H1 (cell line): ENCODE results near the gene ATP7B. TPM values are rescaled to one million over a fixed set of nuclear protein-coding genes. Genes with fewer than 3 reads are reported as not detected.

Experiments
- CTCF ChIA-PET: fragments of 300-600 bp; sonication (Branson Sonifier 250); formaldehyde crosslinking; loops from one replicate; lab custom pipeline; 2021; ENCODE audit not compliant: partially characterized antibody; lab: Charles Lee
- POLR2A ChIA-PET: fragments of 300-600 bp; sonication (Branson Sonifier 250); formaldehyde crosslinking; loops from one replicate; lab custom pipeline; 2021; ENCODE audit warnings: inconsistent platforms; ENCODE audit not compliant: partially characterized antibody; lab: Charles Lee
- DNase-seq, 2 experiments: peaks; one replicate each; pipeline versions ENCODE4 v3.0.0 to v3.0.0-alpha.2; 2010 to 2022; ENCODE audit warnings: low spot score in 2 of 2, low read depth in 1 of 2, mixed read lengths in 1 of 2
- FAIRE-seq: peaks from 2 replicates; lab custom pipeline; 2011; peaks lifted over from hg19 to GRCh38; lab: Jason Lieb, UNC
- H2AFZ ChIP-seq: 2 replicates; pipeline ENCODE4 v1.8.1; 2012; ENCODE audit warnings: low read length, inconsistent platforms
- H2AK5ac ChIP-seq: 2 replicates; pipeline ENCODE4 v1.6.1; 2013; ENCODE audit warnings: low read depth, low read length
- H2BK120ac ChIP-seq: replicated peaks from 2 replicates; pipeline ENCODE3; 2013; ENCODE audit warnings: low read depth, low read length, inconsistent platforms
- H2BK12ac ChIP-seq: 2 replicates; pipeline ENCODE4 v1.6.1; 2013; ENCODE audit warnings: low read depth, low read length
- H2BK15ac ChIP-seq: 2 replicates; pipeline ENCODE4 v1.6.1; 2013; ENCODE audit warnings: low read length
- H2BK20ac ChIP-seq: 2 replicates; pipeline ENCODE4 v1.6.1; 2013; ENCODE audit warnings: low read length
- H2BK5ac ChIP-seq: 2 replicates; pipeline ENCODE4 v1.6.1; 2013; ENCODE audit warnings: low read depth, low read length
- H3K14ac ChIP-seq: 2 replicates; pipeline ENCODE4 v1.6.1; 2013; ENCODE audit warnings: inconsistent platforms; ENCODE audit not compliant: insufficient read length
- H3K18ac ChIP-seq: 2 replicates; pipeline ENCODE4 v1.6.1; 2013; ENCODE audit warnings: low read length; ENCODE audit errors: extremely low read depth
- H3K23ac ChIP-seq: 2 replicates; pipeline ENCODE4 v1.6.1; 2013; ENCODE audit warnings: inconsistent platforms; ENCODE audit not compliant: insufficient read length
- H3K23me2 ChIP-seq: 2 replicates; pipeline ENCODE4 v1.6.1; 2013; ENCODE audit warnings: low read depth, low read length
- H3K27ac ChIP-seq: 2 replicates; pipeline ENCODE4 v1.6.1; 2011; ENCODE audit warnings: low read depth, low read length, inconsistent platforms
- H3K27me3 ChIP-seq, 4 experiments: replicated peaks in 1 of 4; 1 replicate in 1 of 4; 2 replicates in 3 of 4; pipeline versions ENCODE4 v1.6.1 to v1.8.1; 2011 to 2013; ENCODE audit warnings: low read length in 3 of 4, mild to moderate bottlenecking in 3 of 4, inconsistent platforms in 2 of 4, mixed read lengths in 2 of 4, moderate library complexity in 1 of 4; ENCODE audit not compliant: control insufficient read depth in 3 of 4, insufficient read depth in 3 of 4; ENCODE audit errors: extremely low read depth in 1 of 4
- H3K36me3 ChIP-seq, 4 experiments: 2 replicates each; pipeline versions ENCODE4 v1.6.1 to v1.8.1; 2011 to 2013; ENCODE audit warnings: mild to moderate bottlenecking in 4 of 4, low read length in 3 of 4, moderate library complexity in 2 of 4, control low read depth in 1 of 4, inconsistent platforms in 1 of 4; ENCODE audit not compliant: insufficient read depth in 4 of 4, control insufficient read depth in 2 of 4
- H3K4ac ChIP-seq: replicated peaks from 2 replicates; pipeline ENCODE3; 2013; ENCODE audit warnings: low read length, low read depth, mixed read lengths, inconsistent platforms; ENCODE audit not compliant: insufficient read length
- H3K4me1 ChIP-seq, 4 experiments: replicated peaks in 1 of 4; 1 replicate in 1 of 4; 2 replicates in 3 of 4; pipeline versions ENCODE4 v1.6.1 to v1.8.1; 2011 to 2013; ENCODE audit warnings: low read length in 3 of 4, inconsistent platforms in 2 of 4, mixed read lengths in 1 of 4; ENCODE audit not compliant: insufficient read depth in 4 of 4, control insufficient read depth in 3 of 4
- H3K4me2 ChIP-seq, 2 experiments: 2 replicates each; pipeline versions ENCODE4 v1.6.1 to v1.8.1; 2011 to 2013; ENCODE audit warnings: low read depth in 2 of 2, low read length in 2 of 2, control low read depth in 1 of 2, inconsistent platforms in 1 of 2, mild to moderate bottlenecking in 1 of 2; ENCODE audit not compliant: insufficient read depth in 1 of 2
- H3K4me3 ChIP-seq, 4 experiments: fragments of 200-600, 300-600 bp in 1 of 4; sonication (generic), shearing (Covaris generic), sonication (Bioruptor Twin) in 1 of 4; 2 replicates each; pipeline versions ENCODE4 v1.5.1 to v1.8.1; 2011 to 2016; ENCODE audit warnings: low read length in 4 of 4, low read depth in 3 of 4, control low read depth in 2 of 4, inconsistent platforms in 2 of 4, mild to moderate bottlenecking in 2 of 4, mixed read lengths in 1 of 4, moderate library complexity in 1 of 4; ENCODE audit not compliant: insufficient read depth in 2 of 4; ENCODE audit errors: extremely low read depth in 1 of 4
- H3K56ac ChIP-seq: replicated peaks from 2 replicates; pipeline ENCODE3; 2013; ENCODE audit warnings: low read depth, mild to moderate bottlenecking, mixed read lengths, low read length, inconsistent platforms; ENCODE audit not compliant: insufficient read length
- H3K79me1 ChIP-seq: 2 replicates; pipeline ENCODE4 v1.6.1; 2013; ENCODE audit warnings: low read depth, low read length, control low read depth
- H3K79me2 ChIP-seq, 2 experiments: 2 replicates each; pipeline versions ENCODE4 v1.6.1 to v1.8.1; 2012 to 2013; ENCODE audit warnings: low read length in 2 of 2, mild to moderate bottlenecking in 2 of 2, inconsistent platforms in 1 of 2; ENCODE audit not compliant: insufficient read depth in 2 of 2, control insufficient read depth in 1 of 2
- H3K9ac ChIP-seq, 4 experiments: replicated peaks in 1 of 4; 1 replicate in 1 of 4; 2 replicates in 3 of 4; pipeline versions ENCODE4 v1.6.1 to v1.8.1; 2011 to 2013; ENCODE audit warnings: low read depth in 3 of 4, low read length in 3 of 4, control low read depth in 2 of 4, mild to moderate bottlenecking in 2 of 4, moderate library complexity in 2 of 4, inconsistent platforms in 1 of 4; ENCODE audit errors: extremely low read depth in 1 of 4
- H3K9me3 ChIP-seq, 2 experiments: 2 replicates each; pipeline versions ENCODE4 v1.6.1 to v1.8.1; 2012 to 2013; ENCODE audit warnings: mild to moderate bottlenecking in 2 of 2, moderate library complexity in 2 of 2, control low read depth in 1 of 2, inconsistent platforms in 1 of 2, low read depth in 1 of 2, low read length in 1 of 2, mixed read lengths in 1 of 2; ENCODE audit not compliant: insufficient read depth in 2 of 2
- H4K20me1 ChIP-seq, 2 experiments: replicated peaks in 1 of 2; 2 replicates each; pipeline versions ENCODE3 to v1.8.1; 2011 to 2013; ENCODE audit warnings: inconsistent platforms in 2 of 2, low read length in 2 of 2, mild to moderate bottlenecking in 1 of 2; ENCODE audit not compliant: insufficient read depth in 2 of 2, control insufficient read depth in 1 of 2
- H4K5ac ChIP-seq: 2 replicates; pipeline ENCODE4 v1.6.1; 2013; ENCODE audit warnings: low read length, low read depth, mixed read lengths, inconsistent platforms; ENCODE audit not compliant: insufficient read length
- H4K8ac ChIP-seq: 2 replicates; pipeline ENCODE4 v1.8.0; 2013; ENCODE audit warnings: mild to moderate bottlenecking, moderate library complexity, low read length, inconsistent platforms; ENCODE audit not compliant: insufficient read depth; ENCODE audit errors: extremely low read depth
- H4K91ac ChIP-seq: replicated peaks from 2 replicates; pipeline ENCODE3; 2013; ENCODE audit warnings: low read length, mixed read lengths, inconsistent platforms; ENCODE audit not compliant: insufficient read length
- CHD2 ChIP-seq: IDR thresholded peaks from 2 replicates; pipeline ENCODE4 v1.6.1; 2012; ENCODE audit warnings: low read length, improper control_type of control experiment
- CTBP2 ChIP-seq: IDR thresholded peaks from 2 replicates; pipeline ENCODE4 v1.7.0; 2011; ENCODE audit warnings: borderline replicate concordance, mild to moderate bottlenecking, moderate library complexity, mixed read lengths, low read length; ENCODE audit not compliant: insufficient read depth, insufficient read length
- GABPA ChIP-seq: IDR thresholded peaks from 2 replicates; pipeline ENCODE4 v1.6.1; 2011; ENCODE audit warnings: mild to moderate bottlenecking, low read length, moderate library complexity, borderline replicate concordance; ENCODE audit not compliant: insufficient read depth
- HDAC6 ChIP-seq: IDR thresholded peaks from one replicate; pipeline ENCODE4 v1.7.1; 2012; ENCODE audit warnings: low read depth, mild to moderate bottlenecking, inconsistent platforms, low read length, moderate library complexity
- NANOG ChIP-seq: IDR thresholded peaks from 2 replicates; pipeline ENCODE4 v1.6.1; 2011; ENCODE audit warnings: low read length, low read depth, mild to moderate bottlenecking, inconsistent platforms; ENCODE audit not compliant: insufficient read depth, poor library complexity, severe bottlenecking
- SIRT6 ChIP-seq: IDR thresholded peaks from one replicate; pipeline ENCODE4 v1.7.1; 2012; ENCODE audit warnings: low read length, inconsistent platforms
- SP1 ChIP-seq: IDR thresholded peaks from 2 replicates; pipeline ENCODE4 v1.6.1; 2011; ENCODE audit warnings: low read depth, low read length
- TAF7 ChIP-seq: optimal IDR thresholded peaks from 2 replicates; pipeline ENCODE3; 2011; ENCODE audit warnings: low read depth, mild to moderate bottlenecking, inconsistent platforms, low read length, moderate library complexity, borderline replicate concordance
- WGBS, 2 experiments: shearing (Covaris generic) in 1 of 2; methylation state at CpG; one replicate each; pipeline versions ENCODE4 v1.1.6 to v1.1.7; 2013 to 2015; ENCODE audit warnings: low lambda C conversion rate in 2 of 2, mixed read lengths in 2 of 2, inconsistent platforms in 1 of 2, low coverage in 1 of 2, missing lambda C conversion rate in 1 of 2; ENCODE audit not compliant: insufficient replicate concordance in 2 of 2, insufficient coverage in 1 of 2, insufficient read length in 1 of 2; ENCODE audit errors: extremely low coverage in 1 of 2, missing lambda C conversion rate in 1 of 2; 5-methylcytosine and 5-hydroxymethylcytosine counted together
- polyA plus RNA-seq, 7 experiments: library from polyadenylated mRNA; depleted of rRNA in 3 of 7; stranded (reverse) in 5 of 7; unstranded in 2 of 7; fragments of >200 nt in 5 of 7; fragments of 200-250 nt in 2 of 7; gene quantifications; 1 replicate in 5 of 7; 2 replicates in 1 of 7; 4 replicates in 1 of 7; pipeline versions ENCODE4 v1.2.1 to v1.2.3, GENCODE V29; 2011 to 2013; ENCODE audit warnings: missing spikeins in 2 of 7, mixed read lengths in 2 of 7
- total RNA-seq: library from RNA; stranded (reverse); fragmentation: NEBNext Ultra II Directional; extraction: Animal tissue kit (Norgen Biotek cat#: 25700); gene quantifications from 2 replicates; pipeline ENCODE4 v1.2.1, GENCODE V29; 2021

The ATP7B gene
- total and polyA plus RNA-seq, 2 of the 8 experiments (the other 6 are each of a cell fraction or from before 2014, with no cell fraction given) = 4.1 to 9.2 TPM

- no peak overlapping the region for H3K4me3 ChIP-seq
- no peaks in the 10 kb centered on the region for H3K4me1 ChIP-seq
- H3K18ac ChIP-seq = no peak overlapping the region
- H2BK15ac ChIP-seq = no peak overlapping the region
- H2BK5ac ChIP-seq = no peak overlapping the region
- no peak overlapping the region for H3K14ac ChIP-seq
- no peak overlapping the region for H2BK12ac ChIP-seq
- no peak overlapping the region for H3K27ac ChIP-seq
- no peak overlapping the region for H3K4ac ChIP-seq
- H3K79me2 ChIP-seq = no peaks in the 10 kb centered on the region
- H3K9ac ChIP-seq = no peak overlapping the region
- no peak for DNase-seq
- no peak overlapping the region for H4K8ac ChIP-seq
- FAIRE-seq = no peak
- H3K79me1 ChIP-seq = no peaks in the 10 kb centered on the region
- no peak overlapping the region for H2AK5ac ChIP-seq
- H4K5ac ChIP-seq = no peak overlapping the region
- no peak overlapping the region for H3K56ac ChIP-seq
- no peak overlapping the region for H2BK20ac ChIP-seq
- no peak overlapping the region for H2BK120ac ChIP-seq
- no peaks in the 10 kb centered on the region for H3K23me2 ChIP-seq
- no peaks in the 10 kb centered on the region for H3K27me3 ChIP-seq
- no peak overlapping the region for H4K91ac ChIP-seq
- POLR2A ChIA-PET = no interaction called here
- H3K9me3 ChIP-seq = no peaks in the 10 kb centered on the region
- H2AFZ ChIP-seq = no peak overlapping the region
- TF ChIP-seq NANOG = no peak
- TF ChIP-seq SIRT6 = no peak
- TF ChIP-seq SP1 = no peak
- TF ChIP-seq CTBP2 = no peak
- TF ChIP-seq CHD2 = no peak
- no peak for TF ChIP-seq HDAC6
- no peak for TF ChIP-seq TAF7
- TF ChIP-seq GABPA = no peak
- TF ChIP-seq, all 59 proteins: peak for 0
- WGBS, 2 experiments = 83% methylated on average over 8 of the region's 8 CpGs; no CpG with 5 or more reads in 1 of the 2 experiments
- Histone ChIP-seq H3K36me3 (no peaks in the 10 kb centered on the region), H4K20me1 (peaks cover 0 to 2% of the 10 kb centered on the region in 2 experiments), H3K4me2 (no peak overlapping the region), H3K23ac (no peak overlapping the region)
- CTCF ChIA-PET = interaction anchor here (1.3 to 3.0 kb wide), 2 partner anchors 43 to 170 kb away, joined by 4 to 14 read pairs; partner anchors contain the start of gene NEK5
Observed at GRCh38 chr13:51958217-51958547, 53.1 kb downstream of the ATP7B start.
